ENCODE measurements around the gene SMPD4.

- TF ChIP-seq, protein P1, sequence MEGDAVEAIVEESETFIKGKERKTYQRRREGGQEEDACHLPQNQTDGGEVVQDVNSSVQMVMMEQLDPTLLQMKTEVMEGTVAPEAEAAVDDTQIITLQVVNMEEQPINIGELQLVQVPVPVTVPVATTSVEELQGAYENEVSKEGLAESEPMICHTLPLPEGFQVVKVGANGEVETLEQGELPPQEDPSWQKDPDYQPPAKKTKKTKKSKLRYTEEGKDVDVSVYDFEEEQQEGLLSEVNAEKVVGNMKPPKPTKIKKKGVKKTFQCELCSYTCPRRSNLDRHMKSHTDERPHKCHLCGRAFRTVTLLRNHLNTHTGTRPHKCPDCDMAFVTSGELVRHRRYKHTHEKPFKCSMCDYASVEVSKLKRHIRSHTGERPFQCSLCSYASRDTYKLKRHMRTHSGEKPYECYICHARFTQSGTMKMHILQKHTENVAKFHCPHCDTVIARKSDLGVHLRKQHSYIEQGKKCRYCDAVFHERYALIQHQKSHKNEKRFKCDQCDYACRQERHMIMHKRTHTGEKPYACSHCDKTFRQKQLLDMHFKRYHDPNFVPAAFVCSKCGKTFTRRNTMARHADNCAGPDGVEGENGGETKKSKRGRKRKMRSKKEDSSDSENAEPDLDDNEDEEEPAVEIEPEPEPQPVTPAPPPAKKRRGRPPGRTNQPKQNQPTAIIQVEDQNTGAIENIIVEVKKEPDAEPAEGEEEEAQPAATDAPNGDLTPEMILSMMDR (IDR thresholded peaks at IDR 0.05): no peak
- no peak for TF ChIP-seq ZNF232 (CRISPR knock-in tag; IDR thresholded peaks at IDR 0.05)
Observed at GRCh38 chr2:130198343-130198742, 16.9 kb upstream of the SMPD4 start, which contains the start of gene TUBA3E.

Data from WTC11 (cell line).